T1000 (cell line): ENCODE results near the gene LDLRAP1.

Experiments
- DNase-seq: peaks from one replicate; lab custom pipeline; 2025; ENCODE audit warnings: mixed read lengths; lab: John Stamatoyannopoulos, UW

LDLRAP1 gene

DNA sequence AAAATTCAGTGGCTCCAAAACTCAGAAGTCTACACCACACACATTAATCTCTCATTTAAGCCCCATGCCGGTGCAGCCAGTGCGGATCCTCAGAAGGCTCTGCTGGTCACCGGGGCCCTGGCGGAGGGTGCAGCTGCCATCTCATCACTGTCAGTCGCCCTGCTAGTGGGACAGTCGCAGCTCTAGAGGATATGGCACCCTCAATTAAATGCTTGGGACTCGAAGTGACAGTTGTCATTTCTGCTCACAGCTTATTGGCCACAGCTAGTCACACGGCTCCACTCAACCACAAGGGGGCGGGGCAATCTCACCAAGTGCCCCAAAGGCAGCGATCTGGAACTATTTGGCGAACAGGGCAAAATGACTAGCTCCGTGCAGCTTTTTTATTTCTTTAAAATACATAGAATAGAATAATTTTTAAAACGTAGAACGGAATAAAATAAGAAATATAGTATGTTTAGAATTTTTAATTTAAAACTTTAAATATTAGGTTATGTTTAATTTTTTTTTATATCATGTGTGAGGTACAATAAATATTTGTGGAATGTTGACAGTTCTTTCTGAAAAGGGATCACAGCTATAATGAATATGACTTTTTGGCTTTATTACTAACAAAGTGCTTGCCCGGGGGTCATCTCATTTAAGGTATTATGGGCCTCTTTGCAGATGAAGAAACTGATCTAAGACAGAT, 65.2 kb downstream of the LDLRAP1 start:
- no peak for DNase-seq

DNA sequence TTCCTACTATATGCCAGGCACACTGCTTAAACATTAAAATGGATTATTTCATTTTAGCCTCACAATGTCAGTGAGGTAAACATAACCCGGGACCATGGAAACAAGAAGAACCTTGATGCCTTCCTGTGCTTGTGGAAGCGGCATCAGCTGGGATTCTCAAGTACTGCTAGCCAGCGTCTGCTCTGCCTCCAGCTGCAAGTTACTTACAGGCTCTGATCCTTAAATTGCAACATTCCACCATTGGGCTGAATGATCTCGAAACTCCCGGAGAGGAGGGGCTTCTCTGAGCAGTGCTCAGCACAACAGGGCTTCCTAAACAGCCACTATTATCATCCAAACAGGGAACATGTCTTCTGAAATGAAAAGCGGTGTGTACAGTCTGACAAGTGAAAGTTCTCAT, 66.5 kb downstream of the LDLRAP1 start:
- DNase-seq = no peak

DNA sequence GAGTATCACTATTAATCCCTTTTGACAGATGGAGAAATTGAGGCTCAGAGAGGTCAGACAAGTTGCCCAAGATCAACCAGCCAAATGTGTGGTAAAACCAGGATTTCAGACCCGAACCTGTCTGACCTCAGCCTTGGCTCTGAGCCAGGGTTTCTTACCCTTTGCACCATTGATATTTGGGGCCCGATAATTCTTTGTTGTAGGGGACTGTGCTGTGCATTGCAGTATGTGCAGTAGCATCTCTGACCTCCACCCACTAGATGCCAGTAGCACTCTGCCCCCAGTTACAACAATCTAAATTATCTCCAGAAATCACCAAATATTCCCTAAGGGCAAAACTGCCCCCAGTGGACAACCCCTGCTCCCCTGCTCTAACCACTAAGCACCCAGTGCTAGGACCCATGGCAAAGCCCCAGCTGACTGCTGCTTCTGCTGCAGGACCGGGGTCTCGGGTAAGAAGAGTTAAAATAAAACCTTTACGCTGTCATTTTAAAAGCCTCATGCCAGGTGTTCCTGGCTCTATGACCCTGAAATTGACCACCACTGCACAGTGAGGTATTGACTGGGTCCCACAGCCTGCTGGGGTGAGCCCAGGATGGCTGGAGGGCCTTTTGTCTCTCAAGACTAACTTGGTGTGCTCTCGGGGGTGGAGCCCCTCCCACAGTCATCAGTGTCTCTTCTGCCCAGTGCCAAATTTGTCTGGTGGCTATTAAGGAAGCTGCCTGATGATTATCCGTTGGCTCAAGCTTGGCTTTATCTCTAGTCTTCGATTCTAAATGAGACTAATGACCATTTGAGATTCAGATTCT, 67.6 kb downstream of the LDLRAP1 start:
- no peak for DNase-seq

DNA sequence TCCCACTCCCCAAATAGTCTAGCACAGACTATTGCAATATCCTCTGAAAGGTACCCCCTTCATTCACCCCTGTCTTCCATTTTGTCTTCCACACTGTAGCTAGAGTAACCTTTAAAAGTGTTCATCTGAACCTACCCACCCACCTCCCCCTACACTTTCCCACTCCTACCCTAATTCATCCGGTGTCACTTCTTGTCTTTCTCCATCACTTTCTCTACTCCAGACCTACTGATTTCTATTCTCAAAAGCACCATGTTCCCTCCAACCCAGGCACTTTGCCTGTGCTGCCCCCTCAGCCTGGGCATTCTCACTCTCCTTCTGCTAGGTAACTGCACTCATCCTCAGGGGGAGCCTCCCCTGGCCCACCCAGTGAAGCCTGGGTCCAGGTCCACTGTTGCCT, 68.4 kb downstream of the LDLRAP1 start:
- DNase-seq = no peak

DNA sequence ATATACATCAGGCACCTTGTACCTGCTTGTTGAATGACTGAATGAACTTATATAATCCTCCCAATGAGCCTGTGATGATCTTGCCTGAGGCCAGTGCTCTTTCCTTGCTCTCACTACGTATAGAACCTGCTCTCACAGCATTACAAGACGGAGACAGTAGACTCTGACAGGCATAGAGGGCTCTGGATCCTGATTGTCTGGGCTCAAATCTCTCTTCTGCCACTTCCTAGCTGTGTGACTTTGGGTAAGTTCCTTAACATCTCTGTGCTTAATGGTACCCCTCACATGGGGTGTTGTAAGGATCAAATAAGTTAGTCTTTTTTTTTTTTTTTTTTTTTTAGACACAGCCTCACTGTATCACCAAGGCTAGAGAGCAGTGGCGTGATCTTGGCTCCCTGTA, 69.0 kb downstream of the LDLRAP1 start:
- no peak for DNase-seq

DNA sequence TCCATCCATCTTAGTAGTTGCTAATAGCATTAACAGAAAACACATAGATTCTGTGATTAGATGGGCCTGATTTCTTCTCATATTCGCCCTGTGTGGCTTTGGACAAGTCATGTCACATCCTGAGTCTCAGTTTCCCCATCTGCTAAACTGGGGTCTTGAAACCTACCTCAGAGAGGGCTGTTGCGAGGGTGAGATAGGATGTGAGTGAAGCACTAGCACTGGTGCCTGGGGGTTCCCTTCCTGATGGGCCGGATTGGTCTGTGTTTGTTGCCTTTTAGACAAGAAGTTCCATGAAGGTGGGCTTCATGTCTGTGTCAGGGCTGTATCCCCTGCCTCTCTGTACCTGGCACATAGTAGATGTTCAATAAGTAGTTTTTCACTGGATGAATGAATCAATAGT, 69.7 kb downstream of the LDLRAP1 start:
- no peak for DNase-seq

DNA sequence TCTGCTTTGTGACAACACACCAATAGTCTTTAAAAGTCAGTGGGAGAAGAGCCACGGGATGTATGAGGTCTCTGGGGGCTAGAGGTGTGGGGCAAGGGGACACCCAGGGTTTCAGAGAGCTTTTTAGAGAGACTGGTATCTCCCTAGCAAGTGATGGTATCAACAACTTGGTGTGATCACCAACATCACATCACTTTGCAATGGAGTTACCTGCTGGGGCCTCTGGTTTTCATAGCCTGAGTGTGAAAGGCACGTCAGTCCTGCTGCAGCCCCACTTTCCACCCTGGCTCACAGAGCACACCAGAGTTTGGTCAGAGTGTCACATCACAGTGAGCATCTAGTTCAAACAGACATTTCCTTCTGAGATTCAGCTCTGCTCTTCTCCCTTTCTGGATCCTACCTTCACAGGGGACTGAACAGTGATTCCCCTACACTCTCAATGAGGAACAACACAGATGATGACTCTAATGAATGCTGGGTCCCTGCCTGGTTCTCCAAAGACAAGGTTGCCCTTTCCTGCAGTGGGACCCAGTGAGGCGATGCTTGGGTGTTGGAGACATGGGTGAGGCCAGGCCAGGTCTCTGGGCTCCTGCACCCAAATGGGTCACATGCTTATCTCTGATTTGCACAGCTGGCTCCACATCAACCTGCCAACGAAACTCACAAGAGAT, 71.2 kb downstream of the LDLRAP1 start:
- DNase-seq = no peak

DNA sequence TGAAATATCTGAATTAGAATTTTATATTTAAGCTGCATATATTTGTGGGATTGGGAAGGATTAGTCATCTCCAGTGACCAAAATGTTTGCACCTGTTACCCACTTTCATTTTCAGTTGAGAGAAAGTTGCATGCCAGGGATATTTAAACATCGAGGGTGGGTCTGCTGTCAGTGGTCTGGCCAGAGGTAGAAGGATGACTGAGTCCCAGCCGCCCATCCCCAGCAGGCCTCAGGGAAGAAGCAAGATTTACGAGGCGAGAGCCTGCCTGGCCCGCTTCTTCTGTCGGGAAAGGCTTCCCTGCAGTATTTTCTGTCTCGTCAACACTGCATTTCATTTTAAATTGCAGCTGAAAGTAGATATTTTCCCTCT, 71.8 kb downstream of the LDLRAP1 start:
- no peak for DNase-seq

DNA sequence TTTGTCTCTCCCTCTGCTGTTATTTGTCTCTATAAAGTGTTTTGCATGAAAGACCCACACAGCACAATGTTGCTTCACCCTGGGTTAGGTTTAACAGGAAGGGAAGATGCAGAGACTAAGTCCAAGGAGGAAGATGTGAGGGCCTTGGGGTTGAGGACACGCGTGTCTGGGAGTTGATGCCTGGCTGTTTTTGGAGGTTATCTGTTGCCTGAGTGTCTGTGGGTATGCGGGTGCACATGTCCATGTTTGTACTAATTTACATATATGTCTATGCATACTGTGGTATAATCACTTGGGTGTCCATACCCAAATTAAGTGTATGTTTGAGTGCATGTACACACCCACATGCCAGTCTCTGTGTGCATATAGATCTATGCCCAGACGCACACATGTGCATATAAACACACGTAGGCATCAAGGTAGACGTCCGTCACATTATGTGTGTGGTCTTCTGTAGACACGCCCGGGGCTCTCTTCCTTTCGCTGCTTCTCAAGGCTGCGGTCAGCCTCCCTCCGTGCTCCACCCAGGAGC, 72.2 kb downstream of the LDLRAP1 start:
- no peak for DNase-seq

DNA sequence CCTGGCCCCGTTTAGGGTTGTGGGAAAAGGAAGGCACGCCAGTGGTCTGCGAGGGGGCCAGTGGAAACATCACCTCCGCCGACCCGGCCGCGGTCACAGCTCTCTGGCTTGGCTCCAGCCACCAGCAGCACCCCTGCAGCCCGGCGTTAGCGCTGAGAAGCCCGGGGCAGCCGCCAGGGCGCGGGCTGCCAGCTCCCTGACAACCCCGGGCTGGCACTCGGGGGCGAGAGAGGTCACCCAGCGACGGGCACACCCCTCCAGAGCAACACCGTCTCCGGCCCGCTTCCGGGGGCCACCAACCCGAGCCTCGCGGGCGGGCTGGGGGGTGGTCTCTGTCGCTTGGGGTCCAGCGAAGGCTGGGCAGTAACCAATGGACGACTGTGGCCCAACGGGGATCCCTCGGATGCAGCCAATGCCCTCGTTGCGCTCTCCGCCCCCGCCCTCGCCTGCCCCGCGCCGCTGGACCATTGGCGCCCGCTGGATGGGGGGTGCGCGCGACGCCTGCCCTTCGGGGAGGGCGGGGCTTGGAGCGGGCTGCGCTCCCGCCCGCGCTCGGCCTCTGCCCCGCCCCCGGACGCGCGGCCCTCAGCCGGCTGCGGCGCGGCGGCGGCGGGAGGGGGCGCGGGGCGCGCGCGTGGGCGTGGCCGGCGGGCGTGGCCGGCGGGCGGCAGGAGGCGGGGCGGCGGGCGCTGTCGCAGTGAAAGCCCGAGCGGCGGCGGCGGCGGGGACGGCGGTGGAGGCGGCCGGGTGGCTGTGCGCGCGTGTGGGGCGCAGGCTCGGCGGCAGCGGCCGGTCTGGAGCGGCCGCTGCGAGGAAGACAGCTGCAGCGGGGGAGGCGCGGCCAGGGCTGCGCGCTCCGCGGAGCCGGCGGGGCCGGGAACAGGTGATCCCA, 72.9 kb downstream of the LDLRAP1 start, which contains the start of gene MAN1C1:
MAN1C1 (plus strand) TSS at position 697 of the 892 bp plus-strand sequence. CDS start 1,007 bp downstream, outside the sequence.
- peak; percentile 73 for DNase-seq

DNA sequence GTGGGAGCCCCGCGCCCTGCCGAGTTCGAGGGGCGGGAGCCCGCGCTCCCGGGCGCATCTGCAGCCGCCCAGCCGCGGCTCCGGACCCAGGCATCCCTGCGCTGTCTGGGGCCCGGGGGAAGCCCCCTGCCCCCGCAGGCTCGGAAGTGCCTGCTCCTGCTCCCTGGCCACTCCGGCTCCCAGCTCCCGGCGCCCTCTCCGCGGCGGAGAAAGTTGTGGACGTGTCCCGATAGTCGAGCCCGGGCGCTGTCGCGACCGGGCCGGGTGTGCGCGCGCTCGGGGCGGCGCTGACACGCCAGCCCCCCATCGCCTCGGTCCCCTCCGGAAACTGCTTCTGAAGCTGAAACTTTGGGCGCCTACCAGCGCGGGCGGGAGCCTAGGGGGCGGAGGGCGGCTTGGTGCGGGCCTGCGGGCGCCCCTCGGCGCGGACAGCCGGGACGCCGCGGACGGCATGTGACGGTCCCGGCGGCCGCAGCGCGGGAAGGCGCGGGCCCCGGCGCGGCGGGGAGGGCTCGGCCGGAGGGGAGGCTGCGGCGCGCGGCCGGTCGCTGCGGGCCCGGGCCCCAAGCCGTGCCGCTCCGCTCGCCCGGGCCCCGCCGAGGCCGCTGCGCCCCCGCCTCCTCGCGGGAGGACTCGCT, 73.7 kb downstream of the LDLRAP1 start:
- DNase-seq = no peak

DNA sequence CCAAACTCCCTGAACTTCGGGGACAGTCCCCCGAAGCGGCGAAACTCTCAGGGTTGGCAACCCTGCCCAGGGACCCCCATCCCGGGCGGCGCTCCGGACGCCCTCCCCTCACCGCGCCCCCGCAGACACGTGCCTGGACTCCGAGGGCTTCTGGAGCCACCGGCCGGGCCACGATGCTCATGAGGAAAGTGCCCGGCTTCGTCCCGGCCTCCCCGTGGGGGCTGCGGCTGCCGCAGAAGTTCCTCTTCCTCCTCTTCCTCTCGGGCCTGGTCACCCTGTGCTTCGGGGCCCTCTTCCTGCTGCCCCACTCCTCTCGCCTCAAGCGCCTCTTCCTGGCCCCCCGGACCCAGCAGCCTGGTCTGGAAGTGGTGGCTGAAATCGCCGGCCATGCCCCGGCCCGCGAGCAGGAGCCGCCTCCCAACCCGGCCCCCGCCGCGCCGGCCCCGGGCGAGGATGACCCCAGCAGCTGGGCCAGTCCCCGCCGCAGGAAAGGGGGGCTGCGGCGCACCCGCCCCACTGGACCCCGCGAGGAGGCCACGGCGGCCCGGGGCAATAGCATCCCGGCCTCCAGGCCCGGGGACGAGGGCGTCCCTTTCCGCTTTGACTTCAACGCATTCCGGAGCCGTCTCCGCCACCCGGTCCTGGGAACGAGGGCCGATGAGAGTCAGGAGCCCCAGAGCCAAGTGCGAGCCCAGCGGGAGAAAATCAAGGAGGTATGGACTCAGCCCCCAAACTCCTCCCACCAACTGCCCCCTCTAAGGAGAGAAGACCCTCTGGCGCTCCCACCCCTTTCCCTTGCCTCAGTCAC, 74.4 kb downstream of the LDLRAP1 start:
- DNase-seq = no peak

DNA sequence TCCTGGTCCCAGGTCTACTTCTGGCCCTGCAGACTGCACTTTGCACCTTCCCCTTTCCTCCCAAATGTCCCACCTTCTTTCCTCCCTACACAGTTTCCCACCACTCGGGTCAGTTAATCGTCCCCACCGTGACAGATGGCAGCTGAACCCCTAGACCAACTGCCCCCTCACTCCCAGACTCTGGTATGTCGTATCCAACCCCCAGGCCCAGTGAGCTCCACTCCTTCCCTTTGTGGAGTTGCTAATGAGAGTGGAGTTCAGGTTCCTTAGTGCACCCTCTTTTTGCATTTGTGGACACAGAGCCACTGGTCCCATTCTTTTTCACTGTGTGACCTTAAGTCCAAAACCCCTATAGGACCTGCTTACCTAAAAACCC, 75.0 kb downstream of the LDLRAP1 start:
- no peak for DNase-seq
